NT2/D1 (cell line): ENCODE data around the gene SOWAHC.

Source experiments
- SUZ12 ChIP-seq: IDR thresholded peaks from 2 replicates; pipeline ENCODE4 v1.6.1; 2011; ENCODE audit not compliant: insufficient read length, insufficient read depth; ENCODE audit errors: extremely low read depth
- YY1 ChIP-seq: IDR thresholded peaks from 2 replicates; pipeline ENCODE4 v1.6.1; 2011; ENCODE audit not compliant: insufficient read length, insufficient read depth
- ZNF274 ChIP-seq: IDR thresholded peaks from 2 replicates; pipeline ENCODE4 v1.6.1; 2011; ENCODE audit warnings: mild to moderate bottlenecking, low read depth, low read length

DNA sequence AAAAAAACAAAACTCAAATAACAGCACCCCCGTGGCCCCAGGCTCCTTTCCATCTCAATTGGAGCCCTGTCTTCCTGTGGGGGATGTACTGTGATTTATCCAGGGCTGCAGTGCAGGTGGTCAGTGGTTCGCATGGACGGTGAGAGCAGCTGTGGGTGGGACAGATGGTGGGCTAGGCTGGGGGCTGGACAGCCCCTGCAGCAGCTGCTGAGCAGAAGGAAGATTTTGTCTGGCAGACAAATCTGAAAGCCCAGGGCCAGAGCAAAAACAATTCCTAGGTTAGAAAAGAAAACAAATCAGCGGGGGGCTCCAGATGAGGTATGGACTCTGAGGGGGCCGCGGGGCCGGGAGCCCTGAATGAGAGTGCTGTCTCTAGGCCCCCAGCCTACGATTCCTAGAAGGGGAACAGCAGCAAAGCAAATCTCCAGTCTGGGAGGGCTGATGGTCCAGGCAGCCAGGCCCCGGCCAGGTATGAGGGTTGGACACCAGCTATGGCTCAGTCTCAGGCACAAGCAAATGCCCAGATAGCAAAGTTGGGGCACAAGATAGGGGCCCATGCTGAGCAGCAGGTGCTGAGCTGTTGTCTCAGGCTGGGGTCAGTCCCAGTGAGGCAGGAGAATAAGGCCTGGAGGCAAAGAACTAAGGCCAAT, 45.4 kb downstream of the SOWAHC start:
- TF ChIP-seq YY1 (no peak), ZNF274 (no peak), SUZ12 (no peak)
